CD14-positive monocyte (primary cell): ENCODE data around the gene DHRS9. TPM values are rescaled to one million over a fixed set of nuclear protein-coding genes. Genes with fewer than 3 reads are reported as not detected.

Source experiments
- DNase-seq, 3 donors: peaks; one replicate each; pipeline ENCODE4 v3.0.0-alpha.2; 2011 to 2022
- H2AFZ ChIP-seq: 2 replicates; pipeline ENCODE4 v1.6.0; 2012; ENCODE audit warnings: mild to moderate bottlenecking, low read depth, low read length, inconsistent platforms; ENCODE audit not compliant: insufficient read depth, poor library complexity, severe bottlenecking
- H3K27ac ChIP-seq, 2 donors: 1 replicate in 1 of 2; 2 replicates in 1 of 2; pipeline ENCODE4 v1.5.1; 2012 to 2013; ENCODE audit warnings: low read length in 2 of 2, control low read depth in 1 of 2, inconsistent platforms in 1 of 2, low read depth in 1 of 2, mild to moderate bottlenecking in 1 of 2
- H3K27me3 ChIP-seq, 2 donors: one replicate each; pipeline versions ENCODE4 v1.6.0 to v1.6.1; 2011 to 2013; ENCODE audit warnings: low read length in 2 of 2; ENCODE audit not compliant: control insufficient read depth in 2 of 2, insufficient read depth in 2 of 2
- H3K36me3 ChIP-seq, 2 donors: replicated peaks in 1 of 2; 1 replicate in 1 of 2; 2 replicates in 1 of 2; pipeline versions ENCODE4 v1.5.1 to v1.6.1; 2012 to 2013; ENCODE audit warnings: low read length in 2 of 2, control low read depth in 1 of 2, inconsistent platforms in 1 of 2, mild to moderate bottlenecking in 1 of 2; ENCODE audit not compliant: insufficient read depth in 2 of 2, control insufficient read depth in 1 of 2
- H3K4me1 ChIP-seq, 2 donors: 1 replicate in 1 of 2; 2 replicates in 1 of 2; pipeline versions ENCODE4 v1.5.1 to v1.6.1; 2012 to 2013; ENCODE audit warnings: low read length in 2 of 2, control low read depth in 1 of 2, inconsistent platforms in 1 of 2, mild to moderate bottlenecking in 1 of 2, moderate library complexity in 1 of 2; ENCODE audit not compliant: insufficient read depth in 2 of 2, control insufficient read depth in 1 of 2
- H3K4me2 ChIP-seq: replicated peaks from 2 replicates; pipeline ENCODE3; 2012; ENCODE audit warnings: low read length, moderate library complexity, mild to moderate bottlenecking; ENCODE audit not compliant: poor library complexity, severe bottlenecking; ENCODE audit errors: extremely low read depth
- H3K4me3 ChIP-seq, 3 experiments: fragments of 200-600 bp in 1 of 3; sonication (generic) in 1 of 3; replicated peaks in 1 of 3; 1 replicate in 2 of 3; 2 replicates in 1 of 3; pipeline ENCODE4 v1.5.1; 2011 to 2013; ENCODE audit warnings: low read length in 3 of 3, mild to moderate bottlenecking in 3 of 3, control low read depth in 2 of 3, low read depth in 2 of 3, inconsistent platforms in 1 of 3, moderate library complexity in 1 of 3
- H3K79me2 ChIP-seq: 2 replicates; pipeline ENCODE4 v1.6.0; 2012; ENCODE audit warnings: mild to moderate bottlenecking, control low read depth, inconsistent platforms, low read length, moderate library complexity; ENCODE audit not compliant: insufficient read depth
- H3K9ac ChIP-seq: 2 replicates; pipeline ENCODE4 v1.6.0; 2017; ENCODE audit warnings: low read length, mild to moderate bottlenecking; ENCODE audit not compliant: insufficient read depth, poor library complexity, severe bottlenecking
- H3K9me3 ChIP-seq, 2 donors: replicated peaks in 1 of 2; 1 replicate in 1 of 2; 2 replicates in 1 of 2; pipeline versions ENCODE4 v1.5.1 to v1.6.1; 2012 to 2013; ENCODE audit warnings: low read length in 2 of 2, control low read depth in 1 of 2; ENCODE audit not compliant: control insufficient read depth in 1 of 2, insufficient read depth in 1 of 2
- H4K20me1 ChIP-seq: 2 replicates; pipeline ENCODE4 v1.6.0; 2012; ENCODE audit warnings: mild to moderate bottlenecking, low read length, control low read depth, moderate library complexity; ENCODE audit not compliant: insufficient read depth
- H3K27ac Mint-ChIP-seq, 7 donors: one replicate each; pipeline ENCODE4 v1.8.0; 2020; ENCODE audit warnings: mild to moderate bottlenecking in 7 of 7, mixed read lengths in 7 of 7, moderate library complexity in 6 of 7, inconsistent platforms in 2 of 7
- H3K27me3 Mint-ChIP-seq, 3 donors: one replicate each; pipeline ENCODE4 v1.8.0; 2021 to 2022; ENCODE audit warnings: low read depth in 3 of 3, mild to moderate bottlenecking in 3 of 3, mixed read lengths in 3 of 3, moderate library complexity in 3 of 3, inconsistent platforms in 1 of 3
- H3K36me3 Mint-ChIP-seq, 2 donors: one replicate each; pipeline ENCODE4 v1.8.0; 2020; ENCODE audit warnings: mixed read lengths in 2 of 2, inconsistent platforms in 1 of 2, mild to moderate bottlenecking in 1 of 2
- H3K4me1 Mint-ChIP-seq: one replicate; pipeline ENCODE4 v1.8.0; 2020; ENCODE audit warnings: mild to moderate bottlenecking, mixed read lengths
- H3K4me3 Mint-ChIP-seq, 2 donors: one replicate each; pipeline ENCODE4 v1.8.0; 2020; ENCODE audit warnings: mild to moderate bottlenecking in 2 of 2, mixed read lengths in 2 of 2, moderate library complexity in 1 of 2
- H3K9me3 Mint-ChIP-seq, 7 donors: one replicate each; pipeline ENCODE4 v1.8.0; 2020 to 2022; ENCODE audit warnings: mixed read lengths in 7 of 7, mild to moderate bottlenecking in 6 of 7, moderate library complexity in 6 of 7, inconsistent platforms in 2 of 7
- WGBS: methylation state at CpG from one replicate; pipeline ENCODE4 v1.1.5; 2013; ENCODE audit warnings: missing lambda C conversion rate; ENCODE audit not compliant: insufficient coverage; 5-methylcytosine and 5-hydroxymethylcytosine counted together
- intact Hi-C, 2 donors: fragments of 100-400 bp; cut with micrococcal nuclease; formaldehyde crosslinking; loops; one replicate each; pipeline versions ENCODE4 v1.15.0 to v1.15.1; 2023
- polyA plus RNA-seq, 3 donors: library from polyadenylated mRNA; depleted of rRNA in 1 of 3; unstranded in 2 of 3; stranded (reverse) in 1 of 3; fragments of 300-500 nt in 2 of 3; fragments of >200 nt in 1 of 3; fragmentation: Illumina TruSeq in 2 of 3; gene quantifications; 1 replicate in 2 of 3; 2 replicates in 1 of 3; pipeline ENCODE4 v1.2.3, GENCODE V29; 2012 to 2021
- TF ChIP-seq, protein P1 (sequence below): fragments of 200-600 bp; IDR thresholded peaks from one replicate; pipeline ENCODE4 v1.8.0; 2022; ENCODE audit warnings: antibody characterized with exemption, mild to moderate bottlenecking

Gene DHRS9
- polyA plus RNA-seq, 3 donors, result 10.0 to 12.9 (median 10.0) TPM

DNA sequence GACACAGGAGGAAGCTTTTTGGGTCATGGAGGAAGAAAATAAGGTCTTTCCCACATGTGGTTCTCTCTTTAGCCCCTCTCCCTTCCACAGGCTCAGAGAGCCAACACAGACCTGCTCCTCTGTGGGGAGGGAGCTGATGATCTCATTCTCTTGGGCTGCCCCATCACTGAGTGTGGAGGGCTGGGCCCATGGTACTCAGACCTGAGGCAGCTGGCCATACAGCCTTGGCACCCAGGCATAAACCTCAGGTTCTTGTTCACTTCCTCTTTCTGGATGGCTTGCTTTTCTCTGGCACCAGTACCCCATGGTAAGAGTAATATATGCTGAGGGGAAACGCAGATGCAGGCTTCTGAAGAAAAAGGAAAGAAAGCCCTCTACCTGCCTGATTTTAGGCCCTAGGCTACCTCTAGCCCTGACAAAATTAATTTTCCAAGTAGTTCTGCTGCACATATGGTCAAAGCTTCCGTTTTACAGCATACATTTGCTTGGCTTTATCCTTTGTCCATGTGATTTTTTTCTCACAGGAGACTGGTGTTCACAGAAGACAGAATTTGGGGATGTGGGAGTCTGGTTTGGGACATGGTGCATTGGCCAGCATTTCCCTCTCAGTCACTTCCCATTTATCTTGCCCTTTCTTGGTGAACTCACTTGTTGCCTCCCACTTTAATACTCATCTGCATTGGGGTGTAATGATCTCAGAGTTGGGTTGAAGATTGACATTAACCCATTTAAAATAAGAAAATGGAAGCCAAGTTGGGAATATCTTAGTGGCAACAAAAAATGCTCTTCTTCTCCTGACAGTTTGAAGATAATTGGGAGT, 11.1 kb downstream of the DHRS9 start:
- H3K4me3 Mint-ChIP-seq, result no peak overlapping the region
- H3K9me3 Mint-ChIP-seq, result peaks cover 0 to 6% (median 1%) of the 10 kb centered on the region in 7 donors
- H3K4me1 Mint-ChIP-seq, result peaks cover 72% of the 10 kb centered on the region
- peaks cover 20 to 28% of the 10 kb centered on the region in 2 donors for H3K36me3 Mint-ChIP-seq
- H3K27ac Mint-ChIP-seq, result peak overlapping the region; percentile 65 to 88 (median 79)
- Histone ChIP-seq H3K4me3 (peak overlapping the region in 1 of 3 experiments; percentile 4), H3K27ac (peak overlapping the region; percentile 37 to 63), H3K4me1 (peaks cover 54 to 61% of the 10 kb centered on the region in 2 donors), H3K9ac (no peak overlapping the region), H3K4me2 (no peak overlapping the region), H4K20me1 (no peaks in the 10 kb centered on the region), H3K36me3 (no peaks in the 10 kb centered on the region), H3K79me2 (peaks cover 30% of the 10 kb centered on the region), H3K9me3 (no peaks in the 10 kb centered on the region), H2AFZ (no peak overlapping the region), H3K27me3 (no peaks in the 10 kb centered on the region)
- TF ChIP-seq, protein P1, sequence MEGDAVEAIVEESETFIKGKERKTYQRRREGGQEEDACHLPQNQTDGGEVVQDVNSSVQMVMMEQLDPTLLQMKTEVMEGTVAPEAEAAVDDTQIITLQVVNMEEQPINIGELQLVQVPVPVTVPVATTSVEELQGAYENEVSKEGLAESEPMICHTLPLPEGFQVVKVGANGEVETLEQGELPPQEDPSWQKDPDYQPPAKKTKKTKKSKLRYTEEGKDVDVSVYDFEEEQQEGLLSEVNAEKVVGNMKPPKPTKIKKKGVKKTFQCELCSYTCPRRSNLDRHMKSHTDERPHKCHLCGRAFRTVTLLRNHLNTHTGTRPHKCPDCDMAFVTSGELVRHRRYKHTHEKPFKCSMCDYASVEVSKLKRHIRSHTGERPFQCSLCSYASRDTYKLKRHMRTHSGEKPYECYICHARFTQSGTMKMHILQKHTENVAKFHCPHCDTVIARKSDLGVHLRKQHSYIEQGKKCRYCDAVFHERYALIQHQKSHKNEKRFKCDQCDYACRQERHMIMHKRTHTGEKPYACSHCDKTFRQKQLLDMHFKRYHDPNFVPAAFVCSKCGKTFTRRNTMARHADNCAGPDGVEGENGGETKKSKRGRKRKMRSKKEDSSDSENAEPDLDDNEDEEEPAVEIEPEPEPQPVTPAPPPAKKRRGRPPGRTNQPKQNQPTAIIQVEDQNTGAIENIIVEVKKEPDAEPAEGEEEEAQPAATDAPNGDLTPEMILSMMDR, result no peak
- DNase-seq, result peak; percentile 60 to 79 (median 71)
- intact Hi-C loops, result no loop called here
- no CpG with 5 or more reads among the region's 2 CpGs for WGBS
- no peaks in the 10 kb centered on the region for H3K27me3 Mint-ChIP-seq

DNA sequence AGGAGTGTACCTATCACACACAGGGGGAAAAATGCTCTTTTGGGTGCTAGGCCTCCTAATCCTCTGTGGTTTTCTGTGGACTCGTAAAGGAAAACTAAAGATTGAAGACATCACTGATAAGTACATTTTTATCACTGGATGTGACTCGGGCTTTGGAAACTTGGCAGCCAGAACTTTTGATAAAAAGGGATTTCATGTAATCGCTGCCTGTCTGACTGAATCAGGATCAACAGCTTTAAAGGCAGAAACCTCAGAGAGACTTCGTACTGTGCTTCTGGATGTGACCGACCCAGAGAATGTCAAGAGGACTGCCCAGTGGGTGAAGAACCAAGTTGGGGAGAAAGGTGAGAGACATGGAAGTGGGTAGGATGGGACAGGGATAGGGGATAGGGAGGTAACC, 12.2 kb downstream of the DHRS9 start:
- H3K4me2 ChIP-seq, result no peak overlapping the region
- no peaks in the 10 kb centered on the region for H3K9me3 ChIP-seq
- peak overlapping the region in 1 of 2 donors; percentile 12 for H3K27ac ChIP-seq
- H3K36me3 ChIP-seq, result no peaks in the 10 kb centered on the region
- H4K20me1 ChIP-seq, result no peaks in the 10 kb centered on the region
- no peak overlapping the region for H2AFZ ChIP-seq
- TF ChIP-seq, protein P1, result no peak
- no peak overlapping the region for H3K4me3 Mint-ChIP-seq
- no peaks in the 10 kb centered on the region for H3K27me3 ChIP-seq
- no peak for DNase-seq
- no peak overlapping the region for H3K4me3 ChIP-seq
- intact Hi-C loops, result no loop called here
- H3K4me1 ChIP-seq, result peaks cover 54 to 61% of the 10 kb centered on the region in 2 donors
- H3K4me1 Mint-ChIP-seq, result peaks cover 80% of the 10 kb centered on the region
- peaks cover 0 to 4% (median 2%) of the 10 kb centered on the region in 7 donors for H3K9me3 Mint-ChIP-seq
- peak overlapping the region in 4 of 7 donors; percentile 68 to 86 (median 80) for H3K27ac Mint-ChIP-seq
- peaks cover 20 to 32% of the 10 kb centered on the region in 2 donors for H3K36me3 Mint-ChIP-seq
- no peak overlapping the region for H3K9ac ChIP-seq
- H3K27me3 Mint-ChIP-seq, result no peaks in the 10 kb centered on the region
- peaks cover 26% of the 10 kb centered on the region for H3K79me2 ChIP-seq
- WGBS, result 98% methylated on average over 4 of the region's 5 CpGs
